Keratinocyte (primary cell): ENCODE measurements around the gene APCDD1L. TPM values are rescaled to one million over a fixed set of nuclear protein-coding genes. Genes with fewer than 3 reads are reported as not detected.

ENCODE experiments used
- DNase-seq: peaks from one replicate; pipeline ENCODE4 v3.0.0-alpha.2; 2011; ENCODE audit warnings: low read depth, missing footprints, low spot score
- FAIRE-seq: peaks from 2 replicates; lab custom pipeline; 2011; peaks lifted over from hg19 to GRCh38; lab: Jason Lieb, UNC
- H2AFZ ChIP-seq: 2 replicates; pipeline ENCODE4 v1.6.0; 2012; ENCODE audit warnings: low read length, control low read depth, inconsistent platforms; ENCODE audit not compliant: control insufficient read depth
- H3K27ac ChIP-seq: 2 replicates; pipeline ENCODE4 v1.5.1; 2011; ENCODE audit warnings: low read length; ENCODE audit not compliant: control insufficient read depth, insufficient read depth
- H3K27me3 ChIP-seq: 3 replicates; pipeline ENCODE4 v1.6.0; 2011; ENCODE audit warnings: low read length; ENCODE audit not compliant: control insufficient read depth, insufficient read depth; ENCODE audit errors: extremely low read depth
- H3K36me3 ChIP-seq, 2 experiments: 2 replicates in 1 of 2; 3 replicates in 1 of 2; pipeline ENCODE4 v1.5.1; 2011; ENCODE audit warnings: low read length in 2 of 2, mild to moderate bottlenecking in 1 of 2; ENCODE audit not compliant: control insufficient read depth in 2 of 2, insufficient read depth in 2 of 2; ENCODE audit errors: extremely low read depth in 1 of 2
- H3K4me1 ChIP-seq: 3 replicates; pipeline ENCODE4 v1.5.1; 2011; ENCODE audit warnings: low read length; ENCODE audit not compliant: control insufficient read depth, insufficient read depth; ENCODE audit errors: extremely low read depth
- H3K4me2 ChIP-seq: 3 replicates; pipeline ENCODE4 v1.6.0; 2011; ENCODE audit warnings: low read depth, low read length; ENCODE audit not compliant: control insufficient read depth, insufficient read depth; ENCODE audit errors: extremely low read depth
- H3K4me3 ChIP-seq, 3 experiments: fragments of 200-600 bp in 1 of 3; sonication (generic) in 1 of 3; 2 replicates in 2 of 3; 3 replicates in 1 of 3; pipeline ENCODE4 v1.5.1; 2011 to 2016; ENCODE audit warnings: low read length in 3 of 3, mild to moderate bottlenecking in 3 of 3, control low read depth in 2 of 3, inconsistent platforms in 1 of 3, low read depth in 1 of 3, mixed read lengths in 1 of 3, mixed run types in 1 of 3, moderate library complexity in 1 of 3; ENCODE audit not compliant: control insufficient read depth in 2 of 3, insufficient read depth in 2 of 3; ENCODE audit errors: extremely low read depth in 1 of 3
- H3K79me2 ChIP-seq: 2 replicates; pipeline ENCODE4 v1.6.0; 2012; ENCODE audit warnings: low read length; ENCODE audit not compliant: control insufficient read depth, insufficient read depth
- H3K9ac ChIP-seq: 3 replicates; pipeline ENCODE4 v1.6.0; 2011; ENCODE audit warnings: low read length; ENCODE audit not compliant: control insufficient read depth, insufficient read depth; ENCODE audit errors: extremely low read depth
- H3K9me1 ChIP-seq: 3 replicates; pipeline ENCODE4 v1.6.0; 2011; ENCODE audit warnings: low read length; ENCODE audit not compliant: control insufficient read depth, insufficient read depth; ENCODE audit errors: extremely low read depth
- H3K9me3 ChIP-seq: 2 replicates; pipeline ENCODE4 v1.5.1; 2012; ENCODE audit warnings: low read depth, low read length; ENCODE audit not compliant: control insufficient read depth
- H4K20me1 ChIP-seq: 3 replicates; pipeline ENCODE4 v1.6.0; 2011; ENCODE audit warnings: low read length; ENCODE audit not compliant: control insufficient read depth, insufficient read depth; ENCODE audit errors: extremely low read depth
- CTCF ChIP-seq, 3 experiments: IDR thresholded peaks in 1 of 3; conservative IDR thresholded peaks in 1 of 3; optimal IDR thresholded peaks in 1 of 3; 2 replicates in 2 of 3; 3 replicates in 1 of 3; pipeline versions ENCODE3 to v1.5.1; 2011; ENCODE audit warnings: low read length in 3 of 3, mild to moderate bottlenecking in 3 of 3, moderate library complexity in 2 of 3, control low read depth in 1 of 3, inconsistent platforms in 1 of 3; ENCODE audit not compliant: insufficient read depth in 2 of 3; ENCODE audit errors: extremely low read depth in 1 of 3
- EZH2 ChIP-seq: IDR thresholded peaks from one replicate; pipeline ENCODE4 v1.6.1; 2012; ENCODE audit warnings: inconsistent platforms, mild to moderate bottlenecking, low read length, moderate library complexity
- dilution Hi-C: fragments of 300-500 bp; cut with MboI; formaldehyde crosslinking; loops from one replicate; pipeline ENCODE4 v1.7.0; 2020; ENCODE audit warnings: low sequenced_read_pairs; ENCODE audit not compliant: extremely low pct_ligation_motif_present
- polyA plus RNA-seq, 5 experiments: library from polyadenylated mRNA; depleted of rRNA in 3 of 5; stranded (reverse) in 3 of 5; stranded (forward) in 1 of 5; unstranded in 1 of 5; fragments of >200 nt; gene quantifications; 1 replicate in 1 of 5; 2 replicates in 3 of 5; 3 replicates in 1 of 5; pipeline versions ENCODE4 v1.2.1 to v1.2.3, GENCODE V29; 2011 to 2012; ENCODE audit warnings: missing spikeins in 2 of 5, low read depth in 1 of 5, low replicate concordance in 1 of 5

Gene APCDD1L
- polyA plus RNA-seq, 1 donor (not counting 4 experiments of a cell fraction or from before 2014, with no cell fraction given) = 0.67 TPM

GRCh38 chr20:58545565-58546415 is 30.6 kb upstream of the APCDD1L start:
- dilution Hi-C loops = no loop called here
- Histone ChIP-seq H3K9ac (no peak overlapping the region), H3K4me2 (no peak overlapping the region), H3K4me3 (no peak overlapping the region), H3K36me3 (no peaks in the 10 kb centered on the region), H3K9me1 (no peaks in the 10 kb centered on the region), H3K27me3 (peaks cover 15% of the 10 kb centered on the region), H4K20me1 (no peaks in the 10 kb centered on the region), H3K27ac (no peak overlapping the region), H3K79me2 (no peaks in the 10 kb centered on the region), H3K9me3 (no peaks in the 10 kb centered on the region), H3K4me1 (no peaks in the 10 kb centered on the region), H2AFZ (no peak overlapping the region)
- no peak for TF ChIP-seq CTCF (optimal IDR thresholded peaks at IDR 0.05 in 1 of 3, IDR thresholded peaks at IDR 0.05 in 1 of 3, conservative IDR thresholded peaks at IDR 0.05 in 1 of 3; ENCODE audit: extremely low read depth in 1 of 3, insufficient read depth in 2 of 3, low read length in 3 of 3)
- FAIRE-seq = no peak
- no peak for DNase-seq

- no peaks in the 10 kb centered on the region for H3K4me1 ChIP-seq
- FAIRE-seq (no peak), DNase-seq (no peak)
- H3K27ac ChIP-seq = no peak overlapping the region
- H3K36me3 ChIP-seq = no peaks in the 10 kb centered on the region
- H4K20me1 ChIP-seq = no peaks in the 10 kb centered on the region
- no peak overlapping the region for H3K4me2 ChIP-seq
- H3K79me2 ChIP-seq = no peaks in the 10 kb centered on the region
- no peak overlapping the region for H3K4me3 ChIP-seq
- no peaks in the 10 kb centered on the region for H3K9me1 ChIP-seq
- no peak overlapping the region for H2AFZ ChIP-seq
- dilution Hi-C loops = no loop called here
- H3K9ac ChIP-seq = no peak overlapping the region
- TF ChIP-seq EZH2 = no peak
- no peak for TF ChIP-seq CTCF (optimal IDR thresholded peaks at IDR 0.05 in 1 of 3, IDR thresholded peaks at IDR 0.05 in 1 of 3, conservative IDR thresholded peaks at IDR 0.05 in 1 of 3; ENCODE audit: extremely low read depth in 1 of 3, insufficient read depth in 2 of 3, low read length in 3 of 3)
- H3K9me3 ChIP-seq = no peaks in the 10 kb centered on the region
- peaks cover 14% of the 10 kb centered on the region for H3K27me3 ChIP-seq
These were observed 29.7 kb upstream of the APCDD1L start for GRCh38 chr20:58544891-58545290.
